Skin epidermis (tissue), 12 donors: ENCODE data around the gene KIAA0586.
"Not testable (repeated sequence)": the region's sequence is repeated elsewhere in the genome, so short reads cannot be mapped to it uniquely, and the experiment has no call there.

Experiments used
- H3K27ac ChIP-seq, 21 experiments: fragments of 200-600 bp; sonication (generic) in 11 of 21; one replicate each; pipeline ENCODE4 v1.5.0; 2020; ENCODE audit warnings: mild to moderate bottlenecking in 3 of 21, inconsistent platforms in 2 of 21, moderate library complexity in 2 of 21
- H3K4me3 ChIP-seq, 7 experiments: fragments of 200-600 bp; sonication (generic) in 2 of 7; one replicate each; pipeline ENCODE4 v1.5.0; 2020; ENCODE audit warnings: inconsistent platforms in 2 of 7, mild to moderate bottlenecking in 2 of 7, moderate library complexity in 1 of 7

KIAA0586 gene

GRCh38 chr14:58427281-58428117 is at the start of gene KIAA0586, which contains the start of gene TIMM9:
KIAA0586 (plus strand) TSS chr14:58427719; CDS start chr14:58428265, 546 bp downstream.
TIMM9 (minus strand) TSS chr14:58427531; CDS start chr14:58411945, 15,586 bp downstream.
- Histone ChIP-seq H3K4me3 (peak within 1 kb of the TSS; percentile 65 to 96 (median 87)), H3K27ac (peak within 1 kb of the TSS; percentile 76 to 99 (median 94))

GRCh38 chr14:58390830-58391229 is 36.7 kb upstream of the KIAA0586 start:
- no peak overlapping the region for H3K4me3 ChIP-seq
- H3K27ac ChIP-seq, result no peak overlapping the region

- H3K4me3 ChIP-seq, result peak overlapping the region; percentile 52 to 71 (median 66)
- H3K27ac ChIP-seq, result peak overlapping the region in 17 of 21 experiments; percentile 37 to 90 (median 85)
Observed at GRCh38 chr14:58395562-58395811, 32.0 kb upstream of the KIAA0586 start.

- Histone ChIP-seq H3K4me3 (peak within 1 kb of the TSS; percentile 52 to 71 (median 66)), H3K27ac (peak within 1 kb of the TSS; percentile 19 to 90 (median 84))
Observed at GRCh38 chr14:58395812-58396788, 31.4 kb upstream of the KIAA0586 start, which contains the start of gene TOMM20L. TOMM20L (plus strand) TSS chr14:58395930; CDS start chr14:58395958, 28 bp downstream.

GRCh38 chr14:58397156-58397555 is 30.4 kb upstream of the KIAA0586 start:
- H3K27ac ChIP-seq, result no peak overlapping the region
- H3K4me3 ChIP-seq, result no peak overlapping the region

- Histone ChIP-seq H3K27ac (no peak overlapping the region), H3K4me3 (no peak overlapping the region)
Observed at GRCh38 chr14:58398495-58398894, 29.0 kb upstream of the KIAA0586 start.

GRCh38 chr14:58398895-58399294 is 28.6 kb upstream of the KIAA0586 start:
- Histone ChIP-seq H3K27ac (no peak overlapping the region), H3K4me3 (no peak overlapping the region)

GRCh38 chr14:58401587-58401986 is 25.9 kb upstream of the KIAA0586 start:
- Histone ChIP-seq H3K4me3 (no peak overlapping the region), H3K27ac (no peak overlapping the region)

GRCh38 chr14:58408681-58409215 is 18.8 kb upstream of the KIAA0586 start:
- no peak overlapping the region for H3K27ac ChIP-seq
- no peak overlapping the region for H3K4me3 ChIP-seq

GRCh38 chr14:58414845-58415244 is 12.7 kb upstream of the KIAA0586 start:
- Histone ChIP-seq H3K4me3 (no peak overlapping the region), H3K27ac (no peak overlapping the region)

- no peak overlapping the region for H3K27ac ChIP-seq
- no peak overlapping the region for H3K4me3 ChIP-seq
Observed at GRCh38 chr14:58415636-58416547, 11.6 kb upstream of the KIAA0586 start.

- H3K27ac ChIP-seq, H3K4me3 ChIP-seq: not testable (repeated sequence)
Observed at GRCh38 chr14:58416934-58417333, 10.6 kb upstream of the KIAA0586 start.

- Histone ChIP-seq H3K27ac (peak overlapping the region; percentile 76 to 99 (median 94)), H3K4me3 (peak overlapping the region; percentile 65 to 96 (median 87))
Observed at GRCh38 chr14:58426670-58427280, 744 bp upstream of the KIAA0586 start.

GRCh38 chr14:58428118-58428683 is 682 bp downstream of the KIAA0586 start:
- Histone ChIP-seq H3K27ac (peak overlapping the region in 20 of 21 experiments; percentile 80 to 99 (median 94)), H3K4me3 (peak overlapping the region; percentile 65 to 96 (median 87))

GRCh38 chr14:58430156-58430555 is 2.6 kb downstream of the KIAA0586 start:
- no peak overlapping the region for H3K27ac ChIP-seq
- no peak overlapping the region for H3K4me3 ChIP-seq

GRCh38 chr14:58439476-58439875 is 12.0 kb downstream of the KIAA0586 start:
- H3K27ac ChIP-seq, result no peak overlapping the region
- no peak overlapping the region for H3K4me3 ChIP-seq

GRCh38 chr14:58444627-58445026 is 17.1 kb downstream of the KIAA0586 start:
- Histone ChIP-seq H3K27ac (no peak overlapping the region), H3K4me3 (no peak overlapping the region)

GRCh38 chr14:58455593-58456265 is 28.2 kb downstream of the KIAA0586 start:
- Histone ChIP-seq H3K4me3 (no peak overlapping the region), H3K27ac (peak overlapping the region in 1 of 21 experiments; percentile 6)
